HG03442 (cell line): ENCODE measurements around the gene C17orf78.
"Not testable (repeated sequence)": the region's sequence is repeated elsewhere in the genome, so short reads cannot be mapped to it uniquely, and the experiment has no call there.

Source experiments
- ATAC-seq: cut with Tn5 transposase; IDR thresholded peaks from one replicate; pipeline ENCODE4 v1.9.1; 2021; ENCODE audit warnings: mild to moderate bottlenecking, moderate library complexity; ENCODE audit not compliant: unreplicated experiment

The C17orf78 gene

DNA sequence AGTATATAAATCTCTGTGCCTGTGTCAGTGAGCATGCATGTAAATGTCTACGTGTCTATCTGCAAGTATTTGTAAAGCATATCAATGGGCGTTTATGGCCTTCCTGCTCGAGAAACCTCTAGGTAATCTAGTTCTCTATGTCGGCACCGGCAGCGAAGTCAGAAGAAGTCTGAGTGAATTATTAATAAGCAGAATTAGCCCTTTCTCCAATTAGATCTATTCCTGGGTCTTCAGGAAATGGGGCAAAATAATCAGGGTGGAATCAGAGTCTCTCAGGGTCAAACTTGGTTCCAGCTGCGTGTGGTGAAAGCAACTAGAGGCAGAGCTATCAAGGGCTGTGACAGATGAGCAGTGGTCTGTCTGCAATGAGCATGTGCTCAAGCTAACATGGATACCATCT is at the start of gene C17orf78:
Gene C17orf78, plus strand, starts transcription at position 280 of the 400 bp plus-strand sequence. Its CDS starts 108 bp downstream, at position 388.
- ATAC-seq, result no peak

DNA sequence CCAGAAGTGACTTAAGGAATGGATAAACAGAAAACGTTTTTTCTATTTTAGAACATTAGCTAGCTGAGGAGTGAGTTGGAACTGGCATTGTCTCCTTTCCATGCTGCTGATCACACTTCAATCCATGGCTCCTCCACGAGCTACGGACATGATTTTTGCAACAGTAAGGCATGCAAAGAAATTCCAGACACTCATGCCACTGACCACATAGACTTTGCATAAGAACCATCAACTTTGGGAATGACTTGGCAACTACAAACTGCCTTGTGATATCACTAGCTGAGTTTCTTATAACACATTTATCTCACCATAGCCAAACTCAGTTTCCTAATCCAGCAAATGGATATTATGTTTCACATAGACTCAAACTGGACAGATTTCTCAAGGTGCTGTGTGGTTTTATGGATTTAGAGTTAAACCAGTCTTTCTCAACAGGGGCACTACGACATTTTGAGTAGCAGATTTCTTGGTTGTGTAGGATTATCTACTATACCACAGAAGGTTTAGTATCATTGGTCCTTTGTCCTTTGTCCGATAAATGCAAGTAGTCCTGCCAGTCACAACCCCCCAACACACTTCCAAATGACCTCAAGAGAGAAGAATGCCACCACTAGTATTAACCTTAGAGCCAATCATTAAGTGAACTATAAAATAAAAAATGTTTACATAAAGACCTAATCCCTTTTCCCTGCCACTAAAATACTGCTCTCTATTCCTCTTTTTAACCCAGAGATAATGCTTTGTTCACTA is 48.3 kb upstream of the C17orf78 start:
- ATAC-seq, result no peak

GRCh38 chr17:37338847-37339246 is 36.9 kb upstream of the C17orf78 start:
- no peak for ATAC-seq

- no peak for ATAC-seq
Measured at GRCh38 chr17:37339321-37339720, 36.5 kb upstream of the C17orf78 start.

DNA sequence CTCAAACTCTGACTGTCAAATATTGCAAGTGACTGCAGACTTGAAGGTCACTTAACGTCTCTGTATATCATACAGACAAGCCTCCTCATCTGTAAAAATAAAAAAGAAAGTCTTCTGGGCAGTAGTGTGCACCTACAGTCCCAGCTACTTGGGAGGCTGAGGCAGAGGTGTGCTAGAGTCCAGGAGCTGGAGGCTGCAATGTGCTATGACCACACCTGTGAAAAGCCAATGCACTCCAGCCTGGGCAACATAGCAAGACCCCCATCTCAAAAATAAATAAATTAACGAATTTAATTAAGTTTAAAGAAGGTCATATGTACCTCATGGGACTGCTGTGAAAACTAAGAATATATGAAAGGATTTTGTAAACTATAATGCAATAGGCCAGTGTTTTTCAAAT is 35.0 kb upstream of the C17orf78 start:
- ATAC-seq, result no peak

GRCh38 chr17:37342589-37342988 is 33.2 kb upstream of the C17orf78 start:
- no peak for ATAC-seq

GRCh38 chr17:37344519-37344918 is 31.3 kb upstream of the C17orf78 start:
- ATAC-seq, result no peak

DNA sequence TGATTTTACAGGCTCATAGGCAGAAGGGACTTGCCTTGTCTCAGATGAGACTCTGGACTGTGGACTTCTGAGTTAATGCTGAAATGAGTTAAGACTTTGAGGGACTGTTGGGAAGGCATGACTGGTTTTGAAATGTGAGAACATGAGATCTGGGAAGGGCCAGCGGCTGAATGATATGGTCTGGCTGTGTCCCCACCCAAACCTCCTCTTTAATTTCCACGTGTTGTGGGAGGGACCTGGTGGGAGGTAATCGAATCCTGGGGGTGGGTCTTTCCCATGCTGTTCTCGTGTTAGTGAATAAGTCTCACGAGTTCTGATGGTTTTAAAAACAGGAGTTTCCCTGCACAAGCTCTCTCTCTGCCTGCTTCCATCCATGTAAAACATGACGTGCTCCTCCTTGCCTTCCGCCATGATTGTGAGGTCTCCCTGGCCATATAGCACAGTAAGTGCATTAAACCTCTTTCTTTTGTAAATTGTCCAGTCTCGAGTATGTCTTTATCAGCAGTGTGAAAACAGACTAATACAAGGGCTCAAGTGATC is 28.9 kb upstream of the C17orf78 start:
- not testable (repeated sequence) for ATAC-seq

- not testable (repeated sequence) for ATAC-seq
Measured at GRCh38 chr17:37356796-37357569, 18.8 kb upstream of the C17orf78 start.

DNA sequence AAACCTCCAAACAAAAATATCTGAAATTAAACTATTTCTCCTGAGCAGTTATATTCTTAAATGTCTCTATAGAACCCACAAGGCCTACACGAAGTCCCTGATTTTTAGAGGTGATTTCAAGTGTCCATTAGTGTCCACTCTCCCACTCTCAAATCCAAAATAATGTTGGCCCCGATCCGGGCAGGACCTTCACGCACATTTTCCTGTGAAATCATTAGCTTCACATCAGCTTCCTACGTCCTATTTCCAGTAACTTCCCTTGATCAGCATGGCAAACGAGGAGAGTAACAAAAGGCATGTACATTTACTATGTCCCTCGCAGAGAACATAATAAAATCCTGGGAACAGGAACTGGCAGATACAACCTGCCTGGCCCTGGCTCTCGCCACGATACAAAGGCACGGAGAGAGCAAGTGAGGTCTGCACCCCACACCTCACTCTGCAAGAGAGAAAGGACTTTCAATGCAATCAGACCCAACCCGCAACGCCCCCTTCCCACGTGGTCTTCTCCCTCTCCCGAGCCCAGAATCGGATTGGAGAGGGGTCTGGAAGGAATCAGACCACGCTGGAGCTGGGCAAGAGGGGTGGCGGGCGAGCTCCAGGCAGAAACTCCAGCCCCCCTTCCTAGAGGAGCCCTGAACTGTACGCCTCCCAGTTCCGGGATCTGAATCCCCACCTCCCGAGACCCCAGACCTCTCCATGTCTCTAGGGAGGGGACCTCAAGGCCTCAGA is 17.5 kb upstream of the C17orf78 start:
- ATAC-seq, result peak; percentile 9

GRCh38 chr17:37358830-37359681 is 16.7 kb upstream of the C17orf78 start:
- ATAC-seq, result peak; percentile 76

- ATAC-seq, result no peak
Measured at GRCh38 chr17:37359682-37360188, 16.1 kb upstream of the C17orf78 start.

GRCh38 chr17:37360632-37361031 is 15.2 kb upstream of the C17orf78 start:
- no peak for ATAC-seq

DNA sequence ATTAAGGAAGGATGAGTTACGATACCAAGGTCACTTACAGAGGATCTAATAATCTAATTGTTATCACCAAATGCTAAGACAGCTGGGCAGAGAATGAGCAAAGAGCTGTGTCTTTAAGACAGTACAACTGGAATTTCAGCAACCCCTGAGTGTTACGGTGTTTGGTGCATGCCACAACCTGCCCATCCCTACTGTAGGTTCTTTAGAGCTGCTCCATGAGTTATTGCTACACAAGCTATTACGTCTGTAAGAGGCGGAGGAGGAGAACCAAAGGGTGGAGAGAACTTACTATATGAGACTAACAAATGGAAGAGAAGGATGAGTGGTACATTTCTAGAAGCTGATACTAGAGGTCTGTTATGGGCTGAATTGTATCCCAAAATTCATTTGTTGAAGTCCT is 14.2 kb upstream of the C17orf78 start:
- ATAC-seq, result no peak

DNA sequence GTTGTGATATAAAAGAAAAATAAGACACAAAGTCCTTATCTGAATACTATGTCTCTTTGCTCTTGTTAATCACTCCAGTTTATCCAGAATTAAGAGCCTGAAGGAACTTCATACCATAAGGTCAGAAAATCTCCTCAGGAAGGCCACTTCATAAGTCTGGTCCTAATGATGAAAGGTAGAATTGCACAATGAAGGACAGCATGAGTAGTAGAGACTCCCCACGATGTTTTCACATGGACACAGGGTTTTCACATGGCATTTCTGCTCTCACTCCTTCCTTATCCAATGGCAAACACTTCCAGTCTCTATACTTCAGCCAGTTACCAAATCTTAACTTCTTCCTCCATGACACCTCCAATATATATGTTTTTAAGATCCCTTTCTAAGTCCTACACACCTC is 10.2 kb upstream of the C17orf78 start:
- ATAC-seq, result no peak

DNA sequence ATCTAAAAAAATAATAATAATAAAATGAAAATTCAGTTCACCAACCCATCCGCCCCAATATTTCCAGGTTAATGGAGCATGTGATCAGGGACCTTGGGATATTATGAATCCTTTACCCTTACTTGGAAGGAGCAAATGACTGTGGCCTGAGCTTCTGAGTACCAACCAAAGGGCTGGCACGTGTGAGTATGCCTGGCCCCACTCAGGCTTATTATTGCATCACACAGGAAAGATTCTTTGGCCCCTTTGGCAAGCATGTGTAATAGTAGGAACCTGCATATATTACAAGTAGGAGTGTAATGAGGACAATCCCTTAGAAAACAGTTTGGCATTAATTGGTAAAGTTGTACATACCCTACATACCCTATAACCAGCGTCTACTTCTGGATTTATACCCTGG is 7.2 kb upstream of the C17orf78 start:
- no peak for ATAC-seq

- ATAC-seq, result no peak
Measured at GRCh38 chr17:37373530-37374159, 2.1 kb upstream of the C17orf78 start.

DNA sequence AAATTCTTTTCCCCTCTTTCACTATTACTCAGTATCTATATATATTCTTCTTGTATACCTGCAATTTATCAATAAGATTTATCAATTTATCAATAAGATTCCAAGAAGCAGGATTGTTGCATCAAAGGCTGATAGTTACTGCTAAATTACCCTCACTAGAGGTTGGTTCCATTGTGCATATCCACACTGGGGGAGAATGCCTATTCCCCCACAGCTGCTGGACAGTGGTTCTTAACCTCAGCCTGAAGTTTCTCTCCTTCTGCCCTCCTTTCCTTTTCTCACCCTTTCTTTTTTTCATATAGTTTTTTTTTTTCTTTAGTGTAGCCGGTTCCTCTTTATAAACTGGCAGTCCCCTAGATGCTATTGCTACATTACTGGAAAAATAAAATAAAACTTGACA is 6.3 kb downstream of the C17orf78 start:
- no peak for ATAC-seq

DNA sequence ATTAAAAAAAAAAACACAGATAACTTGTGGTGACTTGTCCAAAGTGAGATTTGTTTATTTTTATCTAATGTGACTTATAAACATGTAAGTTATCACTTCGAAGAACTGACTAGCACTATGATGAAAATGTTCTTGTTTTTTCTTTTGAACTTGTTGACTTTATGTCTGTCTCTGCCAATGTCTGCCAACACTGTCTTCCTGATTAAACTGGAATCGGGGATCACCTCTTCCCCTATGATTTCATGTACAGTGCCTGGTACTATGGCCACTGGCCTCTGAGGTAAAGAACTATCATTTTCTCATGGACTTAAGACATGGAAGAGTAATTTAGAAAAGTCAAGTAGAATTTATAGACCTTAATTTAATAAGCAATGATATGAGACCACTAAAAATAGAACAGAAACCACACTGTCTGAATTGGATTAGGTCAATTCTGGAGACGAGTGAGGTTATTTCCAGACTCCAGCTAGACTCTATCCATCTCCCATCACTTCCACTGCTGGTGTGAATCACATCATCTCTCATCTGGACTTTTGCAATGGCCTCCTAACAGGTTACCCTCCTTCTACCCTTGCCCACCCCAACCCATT is 8.9 kb downstream of the C17orf78 start:
- no peak for ATAC-seq
